ENCODE data around the gene TNNI2.

GRCh38 chr11:1792461-1792860, 46.3 kb upstream of the TNNI2 start:
- TF ChIP-seq CTCF (IDR thresholded peaks at IDR 0.05; ENCODE audit: low read length) (no peak), EZH2phosphoT487 (IDR thresholded peaks at IDR 0.05; ENCODE audit: low read length) (no peak)
